Posterior cingulate gyrus (tissue), 11 donors: Measurements from ENCODE around the gene PLXND1.
"Not testable (repeated sequence)": the region's sequence is repeated elsewhere in the genome, so short reads cannot be mapped to it uniquely, and the experiment has no call there.

Experiments used
- DNase-seq, 10 donors: peaks; one replicate each; pipeline versions ENCODE4 v3.0.0 to v3.0.0-alpha.2; 2020 to 2021; ENCODE audit warnings: mixed read lengths in 3 of 10
- intact Hi-C: fragments of 100-400 bp; cut with DNase I; formaldehyde crosslinking; loops from one replicate; pipeline ENCODE4 v1.15.1; 2023

The PLXND1 gene

DNA sequence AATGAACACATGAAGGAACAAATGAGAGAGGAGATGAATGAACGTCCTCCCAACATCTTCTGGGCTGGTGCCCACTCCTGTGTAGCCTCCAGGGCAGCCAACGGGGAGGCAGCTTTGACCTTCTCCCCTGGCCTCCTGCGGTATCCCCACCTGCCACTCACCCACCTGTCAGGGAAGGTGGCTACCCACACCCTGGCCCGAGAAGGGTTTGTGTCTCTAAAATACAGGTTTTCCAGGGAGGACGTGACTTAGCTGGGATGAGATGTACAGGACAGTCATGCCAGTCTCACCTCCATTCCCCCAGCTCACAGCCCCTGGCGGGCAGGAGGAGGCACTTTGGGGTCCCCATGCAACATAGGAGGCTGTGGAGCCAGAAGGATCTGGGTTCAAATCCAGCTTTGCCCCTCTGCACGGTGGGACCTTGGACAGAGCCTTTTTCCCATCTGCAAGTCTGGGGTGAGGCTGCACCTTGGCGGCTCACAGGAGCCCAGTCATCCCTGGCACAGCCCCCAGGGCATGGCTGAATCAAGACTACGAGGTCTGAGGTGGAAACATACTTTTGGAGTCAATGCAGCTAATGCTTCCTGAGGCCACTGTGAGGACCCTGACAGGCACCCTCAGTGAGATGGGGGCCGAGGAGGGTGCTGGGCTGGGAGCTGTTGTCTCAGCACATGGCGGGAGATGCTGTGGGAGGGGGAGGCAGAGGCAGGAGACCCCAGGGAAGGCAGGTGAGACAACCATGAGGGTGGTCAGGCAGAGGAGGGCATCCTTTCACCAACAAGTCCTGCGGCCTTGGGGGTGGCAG, 11.1 kb upstream of the PLXND1 start:
- intact Hi-C loops = no loop called here
- peak in 4 of 10 donors; percentile 5 to 64 (median 37) for DNase-seq

DNA sequence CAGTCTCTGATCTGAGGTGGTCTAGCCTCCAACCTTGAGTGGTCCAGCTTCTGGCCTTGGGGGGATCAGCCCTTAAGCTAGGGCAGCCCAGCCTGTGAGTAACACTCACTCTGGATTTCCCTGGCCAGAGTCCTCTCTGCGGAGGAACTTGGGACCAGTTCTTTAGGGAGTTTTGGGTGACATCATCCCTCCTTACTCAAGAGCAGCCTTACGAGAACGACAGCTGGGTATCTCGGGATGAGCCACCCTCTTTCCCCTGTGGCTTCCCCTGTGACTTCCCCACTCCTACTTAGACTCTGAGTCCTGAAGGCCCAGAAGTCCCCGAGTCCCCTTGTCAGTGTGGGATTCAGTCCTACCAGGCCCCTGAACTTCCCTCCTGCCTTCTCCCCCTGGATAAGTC, 10.2 kb upstream of the PLXND1 start:
- DNase-seq = peak in 3 of 10 donors; percentile 10 to 72 (median 33)
- intact Hi-C loops = no loop called here

DNA sequence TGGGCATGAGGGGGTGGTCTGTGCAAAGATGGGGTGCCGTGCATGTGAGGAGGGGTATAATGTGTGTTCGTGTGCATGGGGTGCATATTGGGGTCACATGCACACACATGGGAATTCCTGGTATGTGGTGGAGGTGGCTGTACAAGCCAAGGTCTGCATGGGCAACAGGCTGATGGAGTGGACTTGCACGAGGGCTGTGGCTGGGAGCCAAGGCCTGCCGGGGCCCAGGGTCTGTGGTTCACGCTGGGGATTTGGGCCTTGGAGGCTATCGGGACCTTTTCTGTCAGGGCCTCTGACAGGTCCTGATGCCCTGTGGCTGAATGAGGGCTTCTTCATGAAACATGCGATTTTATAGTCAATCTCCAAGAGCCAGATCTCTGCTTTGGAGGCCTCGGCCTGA, 9.8 kb upstream of the PLXND1 start:
- DNase-seq = peak in 2 of 10 donors; percentile 62 to 79
- intact Hi-C loops = no loop called here

DNA sequence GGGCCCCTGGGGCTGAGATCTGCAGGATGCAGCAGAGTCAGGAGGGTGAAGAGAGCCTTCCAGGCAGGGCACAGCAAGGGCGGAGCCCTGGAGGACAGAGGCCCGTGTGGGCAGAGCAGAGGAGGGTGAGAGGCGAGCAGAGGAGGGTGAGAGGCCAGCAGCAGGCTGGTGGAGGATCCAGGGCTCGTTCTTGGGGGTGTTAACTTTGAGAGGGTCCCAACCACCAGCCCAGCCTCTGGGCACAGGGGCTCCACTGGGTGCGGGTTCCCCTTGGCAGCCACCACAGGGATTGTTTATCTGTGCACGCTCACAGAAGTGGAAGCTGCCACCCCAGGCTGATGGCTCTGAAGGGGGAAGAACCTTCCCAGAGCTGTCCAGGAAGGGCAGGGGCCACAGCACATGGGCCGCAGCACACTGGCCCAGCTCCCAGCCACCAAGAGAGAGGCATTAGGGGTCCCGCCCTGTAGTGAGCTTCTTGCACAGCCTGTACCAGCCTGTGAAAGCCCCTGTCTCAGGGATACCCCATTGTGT, 9.3 kb upstream of the PLXND1 start:
- peak in 3 of 10 donors; percentile 47 to 75 (median 69) for DNase-seq

DNA sequence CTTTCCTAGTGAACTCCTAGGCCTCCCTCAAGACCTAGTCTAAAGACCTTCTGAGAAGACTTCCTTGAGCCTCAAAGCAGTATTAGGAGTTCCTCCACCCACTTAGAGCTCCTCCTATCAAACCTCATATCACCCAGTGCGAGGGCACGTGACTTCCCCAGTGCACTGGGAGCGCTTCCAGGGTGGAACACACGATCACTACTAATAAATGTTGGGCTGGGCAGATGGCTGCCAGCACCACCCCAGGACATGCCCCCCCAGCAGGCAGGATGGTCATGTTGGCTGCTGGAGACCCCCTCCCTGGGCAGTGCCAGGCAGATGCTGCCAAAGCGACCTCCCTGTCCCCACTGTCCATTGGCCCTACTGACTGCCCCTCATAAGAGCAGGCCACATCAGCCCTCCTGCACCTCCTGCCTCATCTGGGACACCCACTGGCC, 8.5 kb upstream of the PLXND1 start:
- intact Hi-C loops = no loop called here
- DNase-seq = peak in 3 of 10 donors; percentile 44 to 84 (median 69)

More for the DNA sequence above, 9.3 kb upstream of the PLXND1 start:
- intact Hi-C loops = no loop called here

DNA sequence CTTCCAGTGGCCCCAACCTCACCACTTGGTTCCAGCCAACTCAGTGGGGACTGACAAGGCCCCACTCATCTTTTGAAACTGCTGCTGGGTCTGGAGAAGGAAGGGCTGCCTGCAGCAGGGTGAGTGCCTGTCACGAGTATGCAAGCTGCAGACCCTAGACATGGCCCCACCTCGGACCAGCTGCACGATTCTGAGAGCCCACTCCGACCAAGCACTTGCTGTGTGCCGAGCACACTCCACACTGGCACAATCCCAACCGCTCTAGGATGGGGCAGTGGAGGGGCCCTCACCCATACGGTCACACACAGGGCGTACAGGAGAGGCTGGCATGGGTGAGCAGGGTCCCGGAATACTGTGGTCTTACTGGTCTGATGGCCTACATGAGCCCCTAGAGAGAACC, 8.0 kb upstream of the PLXND1 start:
- intact Hi-C loops = no loop called here
- DNase-seq = peak in 3 of 10 donors; percentile 58 to 82 (median 63)

DNA sequence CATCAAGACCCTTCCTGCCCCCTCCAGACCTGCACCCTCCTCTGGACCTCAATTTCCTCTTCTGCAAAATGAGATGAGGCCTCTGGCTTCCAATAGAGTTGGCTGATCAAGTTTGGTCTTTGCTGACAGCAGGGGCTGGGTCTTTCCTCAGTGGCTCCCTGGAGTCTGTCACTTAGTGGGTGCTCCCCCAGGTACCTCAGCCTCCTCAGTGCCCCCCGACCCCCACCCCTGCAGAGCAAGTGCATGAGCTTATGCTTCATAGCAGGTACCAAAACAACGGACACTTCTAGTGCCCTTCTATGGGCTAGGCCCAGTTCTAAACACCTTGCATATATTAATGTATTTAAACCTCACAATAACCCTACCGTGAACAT, 6.9 kb upstream of the PLXND1 start:
- intact Hi-C loops = no loop called here
- peak in 1 of 10 donors; percentile 59 for DNase-seq

DNA sequence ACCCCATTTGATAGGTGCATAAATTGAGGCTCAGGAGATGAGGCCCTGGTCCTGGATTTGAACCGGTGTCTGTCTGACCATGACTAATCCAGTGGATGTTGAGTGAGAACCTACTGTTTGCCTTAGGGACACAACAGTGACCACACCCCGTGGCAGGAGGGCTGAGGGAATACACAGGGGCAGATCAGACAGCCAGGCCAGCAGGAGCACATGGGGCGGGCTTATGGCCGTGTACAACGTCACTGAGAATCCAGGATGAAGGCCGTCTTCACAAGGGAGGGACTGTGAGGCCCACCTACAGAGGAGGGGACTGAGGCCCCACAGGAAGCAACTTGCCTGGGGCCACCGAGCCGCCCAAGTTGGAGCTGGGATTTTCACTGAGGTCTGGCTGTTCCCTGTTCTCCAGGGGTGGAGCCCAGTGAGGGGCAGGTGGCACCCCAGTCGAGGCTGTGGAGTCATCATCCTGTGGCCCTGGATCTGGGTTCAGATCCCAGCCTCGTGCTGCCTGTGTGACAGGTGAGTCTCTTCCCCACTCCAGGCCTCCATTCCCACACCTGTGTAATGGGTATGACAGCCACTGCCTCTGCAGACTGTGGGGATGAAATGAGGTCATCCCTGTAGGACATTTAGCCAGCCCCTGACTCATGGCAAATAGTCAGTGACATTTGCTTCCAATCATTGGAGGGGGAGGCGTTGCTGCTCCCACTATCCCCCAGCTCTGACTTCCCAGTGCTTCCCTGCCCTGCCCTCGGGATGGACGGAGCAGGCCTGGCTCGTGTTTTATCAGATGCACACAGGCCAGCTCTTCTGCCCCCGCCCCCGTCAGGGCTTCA, 6.3 kb upstream of the PLXND1 start:
- peak in 2 of 10 donors; percentile 31 to 50 for DNase-seq
- intact Hi-C loops = no loop called here

DNA sequence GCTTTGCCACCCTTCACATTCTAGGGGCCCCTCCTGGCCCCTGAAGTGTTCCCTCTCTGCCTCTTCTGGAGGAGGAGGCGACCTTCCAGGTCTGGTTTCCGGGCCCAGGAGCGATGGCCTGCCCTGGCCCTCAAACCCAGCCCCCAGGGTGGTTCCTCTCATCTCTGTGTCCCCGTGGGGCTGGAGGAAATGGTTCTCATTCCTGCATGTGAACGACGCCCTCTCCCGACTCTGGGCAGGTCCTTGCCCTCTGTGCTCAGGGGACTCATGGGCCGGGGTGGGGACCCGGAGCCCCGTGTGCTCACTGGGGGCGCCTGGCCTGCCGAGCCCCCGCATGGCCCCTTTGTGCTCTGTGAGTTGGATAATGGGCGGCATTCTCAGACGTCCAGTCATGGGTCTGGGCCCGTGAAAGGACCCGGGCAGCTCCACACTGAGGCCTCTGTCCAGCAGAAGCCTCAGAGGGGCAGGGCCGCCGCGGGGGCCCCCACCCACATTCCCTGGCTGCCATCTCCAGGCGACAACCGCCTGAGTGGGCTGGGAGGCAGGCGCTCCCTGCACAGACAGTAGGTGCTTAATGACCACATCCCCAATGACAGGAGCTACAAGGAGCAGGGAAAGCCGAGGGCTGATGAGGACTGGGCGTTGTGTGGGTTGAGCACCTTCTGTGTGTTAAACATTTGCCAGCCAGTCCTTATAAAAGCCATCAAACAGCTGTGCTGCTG, 5.5 kb upstream of the PLXND1 start:
- intact Hi-C loops = no loop called here
- peak in 4 of 10 donors; percentile 44 to 89 (median 70) for DNase-seq

DNA sequence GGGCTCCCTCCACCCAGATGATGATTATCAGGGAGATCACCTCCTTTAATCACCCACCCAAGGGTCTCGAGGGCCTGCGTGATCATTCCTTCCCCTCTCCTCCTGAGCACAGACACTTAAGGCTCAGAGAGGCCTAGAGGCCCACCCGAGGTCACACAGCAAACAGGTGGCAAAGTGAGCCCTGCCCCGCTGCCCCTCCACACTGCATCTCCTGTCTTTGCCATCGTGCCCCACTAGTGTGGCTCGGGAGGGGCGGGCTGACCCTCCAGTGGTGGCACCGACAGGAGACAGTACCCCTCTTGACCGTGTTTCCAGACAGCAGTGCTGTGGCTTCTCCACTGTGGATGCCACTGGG, 4.9 kb upstream of the PLXND1 start:
- intact Hi-C loops = no loop called here

DNA sequence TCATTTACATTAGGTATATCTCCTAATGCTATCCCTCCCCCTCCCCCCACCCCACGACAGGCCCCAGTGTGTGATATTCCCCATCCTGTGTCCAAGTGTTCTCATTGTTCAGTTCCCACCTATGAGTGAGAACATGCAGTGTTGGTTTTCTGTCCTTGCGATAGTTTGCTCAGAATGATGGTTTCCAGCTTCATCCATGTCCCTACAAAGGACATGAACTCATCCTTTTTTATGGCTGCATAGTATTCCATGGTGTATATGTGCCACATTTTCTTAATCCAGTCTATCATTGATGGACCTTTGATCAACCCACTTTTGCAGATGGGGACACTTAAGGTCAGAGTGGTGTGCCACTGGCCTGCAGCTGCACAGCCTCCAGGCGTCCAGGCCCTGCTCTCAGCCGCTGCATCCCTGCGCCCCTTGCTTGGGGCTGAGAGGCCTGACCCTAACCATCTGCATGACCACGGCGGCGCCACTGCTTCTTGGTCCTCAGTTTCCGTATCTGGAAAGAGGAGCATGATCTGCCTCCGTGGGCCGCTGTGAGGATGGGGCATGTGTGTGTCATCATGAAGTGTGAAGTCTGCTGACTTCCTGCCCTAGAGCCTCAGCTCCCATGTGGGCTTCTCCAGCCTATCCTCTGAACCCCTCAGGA, 4.4 kb upstream of the PLXND1 start:
- intact Hi-C loops, DNase-seq: not testable (repeated sequence)

More for the DNA sequence above, 4.9 kb upstream of the PLXND1 start:
- DNase-seq = peak in 1 of 10 donors; percentile 55

DNA sequence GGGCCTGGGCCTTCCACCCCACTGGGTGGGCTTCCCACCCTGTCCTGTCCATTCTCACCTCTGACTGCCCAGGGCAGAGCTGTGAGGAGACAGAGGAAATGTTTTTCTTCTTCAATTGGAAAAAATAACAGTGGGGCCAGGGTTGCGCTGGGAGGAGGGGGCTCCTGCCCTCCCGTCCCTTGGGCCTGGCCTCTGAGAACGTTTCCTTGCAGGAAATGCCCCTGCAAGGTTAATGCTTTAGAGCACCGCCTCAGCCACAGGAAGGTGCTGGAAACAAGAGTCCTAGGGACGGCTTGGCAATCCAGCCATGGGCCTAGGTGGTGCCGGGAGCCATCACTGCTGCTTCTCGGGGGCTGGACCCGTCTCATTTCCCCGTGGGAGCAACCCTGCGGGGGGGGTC, 3.8 kb upstream of the PLXND1 start:
- DNase-seq = no peak
- intact Hi-C loops = no loop called here

DNA sequence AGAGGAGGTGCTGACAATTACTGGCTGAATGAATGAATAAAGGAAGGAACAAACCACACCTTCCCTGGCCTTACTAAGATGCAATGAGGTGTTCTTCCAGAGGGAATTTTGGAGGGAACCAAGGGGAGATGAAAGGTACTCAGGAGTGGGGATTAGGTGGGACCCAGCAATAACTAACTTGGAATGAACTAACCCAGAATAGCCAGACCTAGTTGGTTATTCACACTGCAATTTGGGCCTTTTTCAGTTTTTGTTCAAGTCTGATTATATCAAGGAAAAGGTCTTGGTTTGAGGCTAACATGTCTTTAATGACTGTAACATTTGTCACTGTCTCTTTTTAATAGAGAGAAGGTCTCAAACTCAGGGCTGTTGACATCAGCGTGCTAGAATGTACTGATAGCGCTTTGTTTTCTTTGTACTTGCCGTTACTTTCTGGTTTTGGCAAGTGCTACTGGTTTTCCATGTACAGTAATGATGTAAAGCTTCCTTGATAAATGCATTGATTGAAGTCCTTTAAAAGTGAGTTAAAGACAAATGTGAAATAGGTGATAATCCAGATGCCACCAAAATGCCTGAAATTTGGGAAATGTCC, 3.2 kb upstream of the PLXND1 start:
- intact Hi-C loops = loop anchor here (5.0 kb wide), 1 partner anchor 117 kb away; no protein-coding TSS in a partner anchor
- no peak for DNase-seq

DNA sequence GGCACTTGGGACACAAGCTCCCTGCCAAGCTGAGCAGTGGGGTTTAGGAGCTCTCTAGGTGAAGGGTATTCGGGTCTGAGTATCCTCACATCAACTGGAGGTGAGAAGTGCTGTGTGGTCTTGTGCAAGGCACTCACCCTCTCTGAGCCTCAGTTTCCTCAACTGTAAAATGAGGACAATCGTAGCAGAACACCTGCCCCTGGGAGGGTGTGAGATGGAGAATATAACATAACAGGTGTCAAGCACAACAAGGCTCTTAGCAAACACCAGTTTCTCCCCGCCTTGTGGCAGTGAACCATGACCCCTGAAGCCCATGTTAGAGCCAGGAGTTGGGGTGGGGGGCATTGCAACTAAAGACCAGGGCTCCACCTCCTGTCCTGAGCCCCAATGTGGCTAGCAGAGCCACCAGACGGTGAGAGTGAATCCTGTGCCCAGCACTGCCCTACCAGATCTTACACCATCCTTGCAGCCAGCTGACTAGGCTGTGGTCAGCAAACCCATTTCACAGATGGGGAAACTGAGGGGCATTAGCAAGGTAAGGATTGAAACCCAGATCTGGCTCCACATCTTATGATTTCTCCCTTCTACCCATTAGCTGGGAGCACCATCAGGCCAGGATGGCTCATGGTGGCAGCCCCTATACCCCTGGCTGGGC, 2.6 kb upstream of the PLXND1 start:
- intact Hi-C loops = loop anchor here (5.0 kb wide), 1 partner anchor 117 kb away; no protein-coding TSS in a partner anchor
- DNase-seq = no peak

DNA sequence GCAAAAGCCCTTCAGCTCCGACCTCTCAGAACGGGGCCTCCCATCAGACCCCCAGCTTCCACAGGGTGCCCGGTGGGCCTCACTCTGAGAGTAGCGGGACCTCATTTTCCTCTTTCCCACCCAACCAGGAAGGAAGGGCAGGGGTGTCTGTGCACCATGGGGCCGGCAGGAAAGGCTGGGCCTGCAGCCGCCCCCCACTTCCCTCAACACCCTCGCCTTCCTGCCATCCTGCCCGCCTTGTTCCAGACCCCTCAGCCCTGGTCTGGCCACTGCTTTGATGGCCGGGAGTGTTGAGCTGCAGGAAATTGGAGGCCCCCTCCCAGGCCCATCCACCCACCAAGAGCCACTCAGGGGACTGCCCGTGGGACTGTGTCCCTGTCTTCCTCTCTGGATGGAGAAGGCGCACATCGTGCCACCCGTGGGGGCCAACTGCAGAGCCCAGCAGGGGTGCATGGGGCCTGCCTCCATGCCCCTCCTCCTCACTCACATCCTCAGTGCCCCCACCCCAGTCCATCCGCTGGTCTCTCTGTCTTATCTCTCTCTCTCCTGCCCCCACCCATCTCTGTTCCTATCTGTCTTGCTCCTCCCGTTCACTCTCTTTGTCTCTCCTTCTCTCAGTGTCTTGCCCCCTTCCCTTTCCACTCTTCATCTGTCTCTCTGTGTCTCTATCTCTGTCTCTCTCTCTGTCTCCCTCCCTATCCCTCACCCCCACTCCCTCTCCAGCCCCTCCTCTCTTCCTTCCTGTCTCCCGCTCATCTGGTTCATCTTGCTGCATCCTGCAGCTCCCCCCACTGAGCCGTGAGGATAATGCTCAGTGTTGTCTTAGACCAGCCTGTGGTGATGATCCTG, 1.8 kb upstream of the PLXND1 start:
- intact Hi-C loops = loop anchor here (5.0 kb wide), 1 partner anchor 116 kb away; no protein-coding TSS in a partner anchor
- DNase-seq = peak in 4 of 10 donors; percentile 52 to 93 (median 56)

DNA sequence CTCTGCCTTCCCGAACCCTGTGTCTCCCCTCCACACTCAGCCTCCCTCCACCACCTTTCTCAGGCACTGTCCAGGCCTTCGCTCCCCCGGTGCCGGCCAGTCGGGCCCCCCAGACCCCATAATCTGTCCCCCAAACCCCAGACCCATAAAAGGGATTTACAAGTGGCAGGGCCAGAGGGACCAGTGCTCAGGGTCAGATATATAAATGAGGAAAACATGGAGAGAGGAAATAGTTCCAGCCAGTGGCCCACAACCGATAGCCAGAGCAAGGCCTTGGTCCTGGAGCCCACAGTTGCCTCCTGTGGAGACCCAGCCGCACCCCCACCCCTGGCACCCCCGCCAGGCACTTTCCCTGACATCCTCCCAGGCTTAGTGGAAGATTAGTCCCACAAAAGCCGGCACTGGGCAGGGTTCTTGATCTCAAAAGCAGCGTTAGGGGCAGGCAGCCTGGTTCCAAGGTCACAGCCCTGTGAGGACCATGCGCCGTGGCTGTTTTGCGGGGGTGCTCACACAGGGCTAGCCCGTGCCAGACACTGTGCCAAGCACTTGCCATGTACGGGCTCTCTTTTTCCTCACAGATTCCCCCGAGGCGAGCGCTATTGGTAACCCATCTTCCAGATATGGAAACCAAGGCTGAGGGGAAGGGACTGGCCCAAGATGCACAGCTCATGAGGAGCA, 1.1 kb upstream of the PLXND1 start:
- intact Hi-C loops = loop anchor here (5.0 kb wide), 1 partner anchor 115 kb away; no protein-coding TSS in a partner anchor
- no peak for DNase-seq

DNA sequence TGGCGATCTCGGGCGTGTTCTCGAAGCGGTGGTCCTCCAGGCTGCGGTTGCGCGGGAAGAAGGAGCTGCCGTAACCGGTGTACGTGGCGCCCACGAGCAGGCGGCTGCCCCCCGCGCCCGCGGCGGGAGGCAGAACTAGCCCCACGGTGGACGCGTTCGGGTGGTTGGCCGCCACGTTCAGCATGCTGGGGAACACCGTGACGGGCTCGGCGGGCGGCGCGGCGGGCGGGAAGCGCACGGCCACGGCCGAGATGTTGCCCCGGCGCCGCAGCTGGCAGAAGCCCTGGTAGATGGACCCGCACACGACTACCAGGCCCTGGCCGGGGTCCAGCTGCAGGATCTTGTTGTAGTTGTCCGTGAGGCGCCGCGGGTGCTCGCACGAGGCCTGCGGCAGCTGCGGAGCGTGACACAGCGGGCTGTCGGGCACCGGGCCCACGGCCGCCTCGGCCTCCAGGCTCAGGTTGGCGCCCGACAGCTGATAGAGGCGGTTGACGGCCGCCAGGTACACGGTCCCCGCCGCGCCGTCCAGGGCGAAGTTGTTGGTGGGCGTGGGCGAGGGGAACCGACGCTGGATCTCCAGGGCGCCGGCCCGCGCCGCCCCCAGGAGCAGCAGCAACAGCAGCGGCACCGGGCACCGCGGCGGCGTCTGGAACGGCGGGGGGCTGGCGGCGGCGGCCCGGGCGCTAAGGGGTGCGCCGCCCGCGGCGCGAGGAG, 397 bp downstream of the PLXND1 start:
- intact Hi-C loops = loop anchor here (5.0 kb wide), 1 partner anchor 114 kb away; no protein-coding TSS in a partner anchor
- peak in 2 of 10 donors; percentile 56 to 82 for DNase-seq
